Inflammatory macrophage (primary cell): ENCODE measurements around the gene MEAF6.

Experiments
- DNase-seq, 2 donors: peaks; one replicate each; pipeline ENCODE4 v3.0.0-alpha.2; 2020 to 2022

The MEAF6 gene

DNA sequence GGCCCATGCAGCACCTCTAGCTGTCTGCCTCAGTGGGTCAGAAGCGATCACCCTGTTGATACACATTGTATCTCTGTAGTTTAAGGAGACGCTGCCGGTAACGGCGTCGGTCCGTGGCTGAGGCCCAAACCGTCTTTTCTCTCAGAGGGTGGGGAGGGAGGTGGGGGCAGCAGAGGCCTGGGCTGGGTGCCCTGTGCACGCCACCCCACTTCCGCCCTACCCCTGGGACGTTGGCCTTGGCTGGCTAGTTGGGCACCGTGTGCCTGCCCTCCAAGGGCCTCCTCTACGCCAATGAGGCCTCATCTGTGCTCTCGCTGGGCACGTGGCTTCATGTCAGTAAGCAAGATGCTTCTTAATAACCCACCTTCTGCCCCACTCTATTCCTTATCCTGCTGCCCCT is 30.8 kb downstream of the MEAF6 start:
- no peak for DNase-seq

DNA sequence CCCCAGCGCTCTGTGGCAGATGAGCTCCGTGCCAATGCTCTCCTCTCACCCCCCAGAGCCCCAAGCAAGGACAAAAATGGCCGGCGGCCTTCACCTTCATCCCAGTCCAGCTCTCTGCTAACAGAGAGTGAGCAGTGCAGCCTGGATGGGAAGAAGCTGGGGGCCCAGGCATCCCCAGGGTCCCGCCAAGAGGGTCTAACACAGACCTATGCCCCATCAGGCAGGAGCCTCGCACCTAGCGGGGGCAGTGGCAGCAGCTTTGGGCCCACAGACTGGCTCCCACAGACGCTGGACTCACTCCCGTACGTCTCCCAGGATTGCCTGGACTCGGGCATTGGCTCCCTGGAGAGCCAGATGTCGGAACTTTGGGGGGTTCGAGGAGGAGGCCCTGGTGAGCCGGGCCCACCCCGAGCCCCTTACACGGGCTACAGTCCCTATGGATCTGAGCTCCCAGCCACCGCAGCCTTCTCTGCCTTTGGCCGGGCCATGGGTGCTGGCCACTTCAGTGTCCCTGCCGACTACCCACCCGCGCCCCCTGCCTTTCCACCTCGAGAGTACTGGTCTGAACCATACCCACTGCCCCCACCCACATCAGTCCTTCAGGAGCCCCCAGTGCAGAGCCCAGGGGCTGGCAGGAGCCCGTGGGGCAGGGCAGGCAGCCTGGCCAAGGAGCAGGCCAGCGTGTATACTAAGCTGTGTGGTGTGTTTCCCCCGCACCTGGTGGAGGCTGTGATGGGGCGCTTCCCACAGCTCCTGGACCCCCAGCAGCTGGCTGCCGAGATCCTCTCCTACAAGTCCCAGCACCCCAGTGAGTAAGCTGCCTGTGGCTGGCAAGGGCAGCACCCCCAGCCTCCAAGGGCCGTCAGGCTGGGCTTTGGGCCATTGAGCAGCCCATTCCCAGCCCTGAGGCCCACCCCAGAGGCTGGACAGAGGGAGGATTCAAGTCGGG is 31.5 kb downstream of the MEAF6 start:
- no peak for DNase-seq

DNA sequence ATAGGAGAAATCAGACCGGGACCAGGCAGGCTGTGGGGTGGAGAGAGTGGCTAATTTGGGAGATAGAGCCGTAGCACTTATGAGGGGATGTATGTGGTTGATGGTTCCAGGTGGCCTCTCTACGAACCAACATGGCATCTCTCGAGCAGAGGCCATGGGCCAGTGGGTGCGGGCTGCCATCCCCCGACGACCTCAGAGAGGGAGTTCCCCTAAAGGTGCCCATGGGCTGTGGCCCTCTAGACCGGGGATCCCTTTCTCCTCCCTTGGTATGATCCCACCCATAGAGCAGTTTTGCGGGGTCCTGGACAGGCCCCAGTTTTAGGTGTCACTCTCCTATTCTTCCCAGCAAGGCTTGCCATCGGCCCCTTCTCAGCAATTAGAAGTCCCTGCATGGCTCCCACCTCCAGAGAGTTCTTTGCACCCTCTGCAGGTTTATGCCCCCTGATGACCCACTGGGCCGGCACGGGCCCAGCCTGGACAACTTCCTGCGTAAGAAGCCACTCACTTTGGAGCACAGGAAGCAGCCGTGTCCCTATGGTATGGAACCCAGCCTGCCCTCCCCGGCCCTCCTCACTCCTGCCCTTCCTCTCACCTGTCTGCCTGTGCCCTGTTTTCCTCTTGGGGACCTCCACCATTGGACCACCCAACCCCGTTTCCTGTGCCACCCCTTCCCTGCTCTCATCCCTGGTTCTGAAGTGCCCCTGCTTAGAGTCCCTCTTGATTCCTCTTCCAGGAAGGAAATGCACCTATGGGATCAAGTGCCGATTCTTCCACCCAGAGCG is 32.4 kb downstream of the MEAF6 start:
- DNase-seq = no peak

DNA sequence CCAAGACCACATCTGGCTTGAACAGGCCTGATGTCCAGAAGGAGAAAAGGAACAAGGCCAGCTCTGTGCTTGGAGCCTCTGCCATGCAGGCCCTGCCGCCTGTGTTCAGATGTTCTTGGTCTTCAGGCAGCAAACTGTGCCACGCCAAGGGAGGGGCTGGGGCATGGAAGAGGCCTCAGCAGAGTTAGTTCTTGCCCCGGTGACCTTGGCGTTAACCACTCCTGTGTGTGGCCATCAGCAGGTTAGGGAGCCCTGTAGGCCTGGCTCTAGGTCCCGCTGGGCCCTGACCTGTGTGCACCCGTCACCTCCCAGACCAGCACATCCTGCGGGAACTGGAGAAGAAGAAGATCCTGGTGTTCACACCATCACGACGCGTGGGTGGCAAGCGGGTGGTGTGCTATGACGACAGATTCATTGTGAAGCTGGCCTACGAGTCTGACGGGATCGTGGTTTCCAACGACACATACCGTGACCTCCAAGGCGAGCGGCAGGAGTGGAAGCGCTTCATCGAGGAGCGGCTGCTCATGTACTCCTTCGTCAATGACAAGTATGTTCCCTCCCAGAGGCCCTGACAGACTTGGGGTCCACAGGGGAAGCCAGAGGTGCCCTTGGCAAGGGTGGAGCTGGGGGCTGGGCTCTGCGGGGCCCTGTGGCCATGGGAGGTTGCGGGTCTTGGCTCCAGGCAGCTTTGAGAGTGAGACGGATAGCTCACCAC is 33.1 kb downstream of the MEAF6 start:
- peak; percentile 61 to 88 for DNase-seq

DNA sequence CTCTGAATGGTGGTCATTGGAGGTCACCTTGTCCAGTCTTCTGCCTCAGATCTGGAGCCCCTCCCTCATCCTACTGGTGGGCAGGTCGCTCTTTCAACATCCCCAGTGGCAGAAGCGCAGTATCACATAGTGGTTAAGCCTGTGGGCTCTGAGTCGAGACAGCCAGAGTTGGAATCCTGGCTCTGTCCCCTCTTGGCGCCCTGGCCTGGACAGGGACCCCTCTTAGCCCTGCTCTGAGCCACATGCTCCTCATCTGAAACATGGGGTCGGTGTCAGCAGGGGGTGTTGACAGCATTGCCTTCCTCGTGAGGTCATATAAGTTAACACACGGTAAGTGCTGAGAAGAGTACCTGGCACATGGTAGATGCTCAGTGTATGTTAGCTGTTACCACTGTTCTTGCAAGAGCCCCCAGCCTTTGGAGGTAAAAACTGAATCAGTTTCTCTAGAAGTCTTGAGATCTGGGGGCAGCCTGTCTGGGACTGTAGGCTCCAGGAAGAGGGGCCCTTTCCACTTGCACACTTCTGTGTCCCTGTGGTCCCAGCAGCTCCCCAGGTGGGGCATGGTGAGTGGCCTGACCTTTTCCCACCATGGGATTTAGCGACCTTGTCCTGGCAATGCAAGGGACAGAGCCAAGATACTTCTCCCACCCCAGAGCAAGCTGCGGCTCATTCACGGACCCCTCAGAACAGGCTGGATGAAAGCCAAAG is 33.8 kb downstream of the MEAF6 start:
- peak in 1 of 2 donors; percentile 1 for DNase-seq

DNA sequence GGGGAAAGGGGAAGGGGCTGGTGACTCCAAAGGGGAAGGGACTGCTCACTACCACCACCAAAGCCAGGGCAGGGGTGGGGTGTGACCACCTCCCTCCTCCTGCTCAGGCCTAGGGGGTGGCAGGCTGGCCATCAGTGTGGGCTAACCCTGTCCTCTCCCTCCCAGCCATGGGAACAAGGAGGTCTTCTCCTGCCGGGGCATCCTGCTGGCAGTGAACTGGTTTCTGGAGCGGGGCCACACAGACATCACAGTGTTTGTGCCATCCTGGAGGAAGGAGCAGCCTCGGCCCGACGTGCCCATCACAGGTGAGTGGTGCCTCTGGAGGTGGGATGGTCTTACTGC is 34.5 kb downstream of the MEAF6 start:
- no peak for DNase-seq

DNA sequence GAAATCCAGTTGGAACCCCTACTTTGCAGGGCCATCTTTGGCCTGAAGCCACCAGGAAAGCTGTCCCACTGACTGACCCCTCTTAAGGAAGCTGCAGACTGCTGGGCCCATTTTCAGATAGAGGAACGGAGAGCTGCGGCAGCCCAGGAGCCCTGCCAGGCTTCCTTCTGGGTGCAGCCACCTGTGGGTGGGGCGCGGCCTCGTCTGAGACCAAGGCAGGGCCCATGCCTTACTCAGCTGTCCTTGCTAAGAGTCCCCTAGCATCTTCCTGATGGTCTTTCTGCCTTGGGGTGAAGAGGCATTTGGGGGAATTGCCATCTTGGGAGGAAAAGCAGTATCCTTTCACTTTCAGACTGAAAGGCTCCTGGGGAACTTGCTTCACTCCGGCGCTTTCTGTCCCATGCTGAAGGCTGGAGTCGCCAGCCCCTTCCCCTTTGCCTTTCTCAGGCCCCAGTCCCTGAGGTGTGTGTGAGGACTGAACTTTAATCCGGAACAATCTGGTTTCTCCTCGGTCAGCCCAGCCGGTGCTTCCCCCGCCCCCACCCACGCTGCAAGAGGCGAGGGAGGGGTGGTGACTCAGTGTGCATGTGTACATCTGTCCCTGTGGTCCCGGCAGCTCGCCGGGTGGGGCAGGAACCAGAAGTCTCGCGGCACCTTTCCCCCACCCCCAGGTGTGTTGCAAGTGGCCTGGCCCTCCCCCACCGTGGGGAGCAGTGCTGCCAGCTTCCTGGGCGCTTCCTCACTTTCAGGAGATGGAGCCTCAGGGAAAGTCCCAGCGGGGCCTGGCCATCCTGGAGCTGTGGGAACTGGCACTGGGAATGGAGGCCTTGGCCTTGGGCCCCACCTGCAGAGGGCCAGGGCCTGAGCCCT is 35.1 kb downstream of the MEAF6 start:
- peak; percentile 93 to 97 for DNase-seq

DNA sequence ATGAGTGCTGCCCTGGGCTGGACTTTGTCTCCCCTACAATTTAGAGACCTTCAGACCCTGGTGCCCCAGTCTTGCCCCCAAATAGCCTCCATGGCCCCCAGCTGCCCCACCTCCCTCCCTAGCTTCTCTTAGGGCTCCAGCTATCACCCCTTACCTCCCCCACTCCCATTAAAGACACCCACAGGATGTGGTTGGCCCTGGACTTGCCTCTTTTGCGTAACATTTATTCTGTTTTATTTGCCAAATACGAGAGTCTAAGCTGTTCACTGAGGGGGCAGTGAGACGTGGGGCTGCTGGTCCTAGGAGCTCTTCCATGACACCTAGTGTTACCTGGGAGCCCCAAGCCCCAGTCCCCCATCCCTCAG is 35.7 kb downstream of the MEAF6 start:
- no peak for DNase-seq

DNA sequence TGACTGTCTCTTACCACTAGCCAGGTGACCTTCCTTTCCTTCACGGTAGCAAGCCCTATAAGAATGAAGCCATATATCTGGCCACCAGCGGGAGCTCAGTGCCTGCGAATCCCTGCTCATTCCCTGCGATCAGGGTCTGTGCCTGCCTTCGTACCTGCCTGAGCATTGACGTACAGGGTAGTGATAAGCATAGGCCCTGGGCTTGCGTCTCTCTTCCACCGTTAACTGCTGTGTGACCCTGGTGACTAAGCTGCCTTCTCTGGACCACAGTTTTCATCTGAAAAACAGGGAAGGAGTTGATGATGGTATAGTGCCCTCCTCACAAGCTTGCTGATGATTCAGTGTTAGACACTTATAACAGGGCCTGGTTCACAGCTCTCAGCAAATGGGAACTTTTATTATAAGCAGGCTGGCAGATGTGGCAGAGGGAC is 36.1 kb downstream of the MEAF6 start:
- DNase-seq = peak; percentile 51 to 66

DNA sequence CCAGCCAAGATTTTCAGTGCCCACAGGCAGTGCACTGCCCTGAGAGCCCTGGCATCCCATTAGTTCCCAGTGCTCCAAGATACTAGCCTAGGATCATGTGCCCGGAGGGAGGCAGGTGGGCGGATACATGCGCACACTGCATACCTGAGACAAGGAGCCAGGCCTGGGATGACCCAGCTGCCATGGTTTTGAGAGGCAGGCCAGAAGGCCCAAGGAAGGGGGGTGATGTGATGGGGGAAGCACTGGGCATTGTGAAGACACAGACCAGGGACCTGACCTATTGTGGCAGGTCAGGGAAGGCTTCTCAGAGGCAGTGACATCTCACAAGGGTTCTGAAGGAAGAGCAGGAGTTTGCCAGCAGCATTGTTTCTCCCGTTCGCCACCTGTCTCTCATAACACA is 36.6 kb downstream of the MEAF6 start:
- DNase-seq = no peak

DNA sequence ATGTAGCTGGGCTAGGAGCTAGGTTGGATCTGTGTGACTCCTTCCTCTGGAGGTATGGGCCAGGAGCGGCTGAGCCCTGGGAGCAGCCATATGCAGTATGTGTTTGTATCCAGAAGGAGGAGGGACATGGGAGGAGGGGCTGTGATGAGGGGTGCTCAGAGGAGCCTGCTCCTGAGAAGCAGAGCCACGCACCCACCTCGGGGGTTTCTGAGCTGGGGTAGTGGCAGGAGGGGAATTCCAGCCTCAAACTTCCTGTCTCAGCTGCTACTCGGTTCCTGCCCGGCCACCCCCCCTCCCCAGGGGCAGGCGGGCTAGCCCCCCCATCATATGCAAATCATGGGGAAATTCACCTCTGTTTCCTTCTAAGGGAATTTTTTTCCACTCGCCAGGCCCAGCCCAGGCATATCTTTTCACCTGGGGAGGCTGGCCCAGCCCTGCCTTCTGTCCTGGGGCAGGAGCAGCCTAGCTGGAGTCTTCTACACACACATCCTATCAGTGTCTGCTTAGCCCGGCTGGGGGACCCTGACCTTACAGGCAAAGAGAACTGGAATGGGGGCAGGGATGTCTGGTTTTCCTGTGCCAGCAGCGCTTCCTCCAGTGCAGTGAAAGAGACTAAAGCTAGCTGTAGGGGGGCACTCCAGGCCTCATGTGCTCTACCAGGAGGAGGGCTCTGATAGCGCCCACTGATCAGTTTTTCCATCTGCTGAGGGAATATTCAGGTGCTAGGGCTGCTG is 37.2 kb downstream of the MEAF6 start:
- peak; percentile 42 to 62 for DNase-seq

DNA sequence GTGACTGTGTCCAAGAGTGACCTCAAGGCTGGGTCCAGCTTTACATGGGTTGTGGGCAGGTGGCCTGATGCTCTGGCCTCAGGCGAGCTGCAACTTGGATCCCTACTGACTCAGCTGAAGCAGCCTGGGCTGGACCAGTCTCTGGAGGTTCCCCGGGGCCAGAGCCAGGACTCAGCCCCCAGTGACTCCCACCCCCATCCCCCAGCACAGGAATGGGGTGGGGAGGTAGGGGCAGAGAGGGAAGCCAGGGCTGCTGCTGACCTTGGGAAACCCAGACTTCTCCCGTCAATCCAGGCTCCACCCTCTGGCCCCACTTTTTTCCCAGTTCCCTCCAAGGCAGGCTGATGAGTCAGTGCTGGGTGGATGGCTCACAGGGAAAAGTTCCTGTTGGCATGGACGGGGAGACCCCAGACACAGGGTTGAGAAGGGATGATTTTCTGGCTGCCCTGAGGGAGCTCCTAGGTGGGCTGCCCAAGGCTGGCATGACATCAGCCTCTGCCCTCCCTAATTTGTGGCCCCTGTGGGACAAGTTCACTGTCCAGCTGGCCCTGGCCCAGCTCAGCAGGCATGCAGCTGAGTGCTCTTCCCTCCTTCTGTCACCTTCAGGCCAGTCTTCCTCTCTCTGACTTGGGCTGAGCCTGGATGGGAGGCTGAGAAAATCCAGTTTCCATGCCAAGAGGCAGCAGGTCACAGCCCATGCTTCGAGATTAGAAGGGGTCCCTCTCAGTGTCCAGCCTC is 37.9 kb downstream of the MEAF6 start:
- peak in 1 of 2 donors; percentile 37 for DNase-seq

DNA sequence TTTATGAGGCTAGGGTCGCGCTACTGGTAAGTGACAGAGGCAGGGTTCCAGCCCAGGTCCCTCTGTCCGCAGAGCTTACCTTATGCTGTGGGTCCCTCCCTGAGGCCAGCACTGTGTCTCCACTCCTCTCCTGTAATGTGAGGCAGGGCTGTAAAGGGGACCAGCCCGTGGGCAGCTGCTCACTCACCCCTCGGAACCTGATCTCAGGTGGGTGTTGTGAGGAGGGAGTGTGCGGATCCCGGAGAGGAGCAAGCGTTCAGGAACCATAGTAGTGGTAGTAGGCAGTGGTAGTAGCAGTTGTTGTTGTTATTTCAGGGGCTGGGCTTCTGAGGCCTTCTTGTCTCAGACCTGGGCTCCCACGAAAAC is 38.5 kb downstream of the MEAF6 start:
- no peak for DNase-seq

DNA sequence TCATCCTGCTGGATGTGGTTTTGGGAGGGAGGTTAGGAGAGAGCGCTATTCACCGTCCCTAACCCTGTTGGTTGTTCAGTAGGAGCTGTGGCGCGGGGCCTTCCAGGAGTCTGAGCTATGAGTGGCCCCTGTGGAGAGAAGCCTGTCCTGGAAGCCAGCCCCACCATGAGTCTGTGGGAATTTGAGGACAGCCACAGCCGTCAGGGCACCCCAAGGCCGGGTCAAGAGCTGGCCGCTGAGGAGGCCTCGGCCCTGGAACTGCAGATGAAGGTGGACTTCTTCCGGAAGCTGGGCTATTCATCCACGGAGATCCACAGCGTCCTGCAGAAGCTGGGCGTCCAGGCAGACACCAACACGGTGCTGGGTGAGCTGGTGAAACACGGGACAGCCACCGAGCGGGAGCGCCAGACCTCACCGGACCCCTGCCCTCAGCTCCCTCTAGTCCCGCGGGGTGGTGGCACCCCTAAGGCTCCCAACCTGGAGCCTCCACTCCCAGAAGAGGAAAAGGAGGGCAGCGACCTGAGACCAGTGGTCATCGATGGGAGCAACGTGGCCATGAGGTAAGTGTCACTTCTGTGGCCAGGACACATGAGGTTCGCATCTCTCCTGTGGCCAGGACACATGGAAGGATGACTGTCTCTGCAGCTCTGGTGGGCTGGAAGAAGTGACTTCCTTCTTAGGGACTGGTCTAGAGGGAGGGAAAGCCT is 39.0 kb downstream of the MEAF6 start:
- DNase-seq = no peak

DNA sequence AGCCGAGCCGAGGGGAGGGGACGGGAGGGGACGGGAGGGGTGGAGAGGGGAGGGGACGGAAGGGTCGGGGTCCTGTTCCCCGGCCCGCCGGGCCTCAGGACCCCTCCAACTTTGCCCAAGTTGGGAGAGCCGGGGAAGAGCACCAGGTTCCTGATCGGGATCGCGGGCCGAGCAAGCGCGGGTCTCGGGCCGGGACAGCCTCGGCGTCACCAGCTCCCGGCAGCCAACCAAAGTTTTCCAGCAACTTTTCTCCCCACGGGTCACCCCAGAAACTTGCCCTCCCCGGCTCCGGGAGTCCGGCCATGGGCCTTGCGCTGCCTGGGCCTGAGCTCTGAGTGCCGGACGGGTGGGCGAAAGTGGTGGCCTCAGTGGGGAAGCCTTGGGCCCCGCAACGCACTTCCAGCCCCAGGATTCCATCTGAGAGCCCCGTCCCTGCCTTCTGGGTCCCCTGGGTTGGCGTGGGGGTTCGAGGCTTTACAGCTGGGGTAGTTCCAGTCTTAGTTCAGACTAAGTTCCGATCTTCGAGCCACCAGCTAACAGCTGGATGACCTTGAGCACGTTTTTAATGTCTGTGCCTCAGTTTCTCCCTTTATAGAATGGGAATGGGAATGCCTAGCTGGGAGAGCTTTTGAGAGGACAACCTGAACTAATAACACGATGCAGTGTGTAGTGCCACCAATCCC is 39.7 kb downstream of the MEAF6 start:
- no peak for DNase-seq

DNA sequence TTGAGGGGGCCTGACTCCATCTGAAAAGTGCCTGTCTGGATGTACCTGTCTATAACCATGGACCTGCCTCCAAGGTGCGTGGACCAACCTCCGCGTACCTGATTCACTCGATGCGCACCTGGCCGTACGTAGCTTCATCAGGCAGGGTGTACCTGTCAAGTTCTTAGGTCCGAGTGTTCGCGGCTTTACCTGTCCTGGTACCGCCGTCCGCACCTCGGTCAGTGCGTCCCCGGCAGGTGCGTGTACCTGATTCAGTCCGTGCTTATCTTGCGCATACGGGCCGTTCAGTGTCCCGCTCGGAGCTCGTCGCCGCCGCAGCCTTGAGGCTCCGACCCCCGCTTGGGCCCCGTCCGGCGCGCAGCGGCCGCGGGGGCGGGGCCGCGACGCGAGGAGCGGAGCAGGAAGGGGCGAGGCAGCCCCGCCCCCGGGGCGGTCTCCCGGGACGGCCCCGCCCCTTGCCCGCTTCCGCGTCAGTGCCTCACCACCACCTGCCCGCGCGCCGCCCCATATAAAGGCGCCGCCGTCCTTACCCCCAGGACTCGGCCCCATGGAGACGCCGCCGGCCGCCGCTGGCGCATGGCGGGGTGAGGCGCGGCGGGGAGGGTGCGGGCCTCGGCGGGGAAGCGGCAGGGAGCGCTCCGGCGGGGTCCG is 40.4 kb downstream of the MEAF6 start, which contains the start of gene ZC3H12A:
ZC3H12A (plus strand) TSS at position 535 of the 651 bp plus-strand sequence. CDS start 917 bp downstream, outside the sequence.
- DNase-seq = peak; percentile 92 to 96

DNA sequence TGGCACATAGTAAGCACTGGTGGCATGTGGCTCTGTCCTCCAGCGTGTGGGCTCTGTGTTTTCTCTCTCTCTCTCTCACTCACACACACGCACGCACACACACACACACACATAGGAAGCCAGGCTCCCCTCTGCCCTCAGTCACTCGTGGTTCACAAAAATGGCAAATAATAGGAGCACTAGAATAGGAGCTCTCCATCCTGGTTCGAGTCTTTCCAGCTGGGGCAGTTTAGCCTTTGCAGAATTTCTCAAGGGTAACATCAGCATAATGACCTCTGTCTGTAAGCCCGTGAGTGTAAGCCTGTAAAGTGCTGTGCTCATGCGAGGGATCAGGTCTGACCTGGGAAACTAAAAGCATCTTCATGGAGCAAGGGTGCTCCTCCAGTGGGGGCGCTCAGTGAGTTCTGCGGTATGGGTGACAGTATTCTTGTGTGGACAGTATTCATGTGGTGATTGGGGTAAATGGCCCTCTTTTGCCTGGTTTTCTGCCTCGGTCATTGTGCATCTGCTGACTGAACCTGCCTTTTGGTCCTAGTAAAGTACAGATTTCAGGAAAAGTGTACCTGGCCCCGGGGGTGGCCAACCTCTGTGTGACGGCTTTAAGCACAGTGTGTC is 41.0 kb downstream of the MEAF6 start:
- no peak for DNase-seq

DNA sequence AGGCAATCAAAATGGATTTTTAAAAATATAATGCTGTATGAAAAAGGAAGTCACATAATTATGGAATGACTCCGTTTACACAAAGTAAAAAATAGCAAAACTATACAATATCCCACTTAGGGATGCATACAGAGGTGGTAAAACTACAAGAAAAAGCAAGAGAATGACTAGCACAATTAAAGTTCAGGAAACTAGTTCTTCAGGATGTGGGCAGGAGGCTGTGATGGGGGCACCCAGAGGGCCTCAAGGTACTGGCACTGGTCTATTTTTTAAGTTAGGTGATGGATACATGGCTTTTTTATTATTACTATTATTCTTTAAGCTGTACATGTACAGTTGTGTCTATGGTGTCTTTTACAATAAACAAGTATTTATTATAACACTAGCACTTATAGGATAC is 41.6 kb downstream of the MEAF6 start:
- DNase-seq = no peak
